HG02763 (cell line): ENCODE measurements around the gene C5AR2.
"Not testable (repeated sequence)": the region's sequence is repeated elsewhere in the genome, so short reads cannot be mapped to it uniquely, and the experiment has no call there.

Experiments
- ATAC-seq: cut with Tn5 transposase; IDR thresholded peaks from one replicate; pipeline ENCODE4 v1.9.1; 2021; ENCODE audit warnings: mild to moderate bottlenecking, moderate library complexity; ENCODE audit not compliant: unreplicated experiment

C5AR2 gene

GRCh38 chr19:47358936-47359335 is 27.0 kb downstream of the C5AR2 start:
- ATAC-seq = no peak

GRCh38 chr19:47362321-47362720 is 30.3 kb downstream of the C5AR2 start:
- ATAC-seq = no peak

GRCh38 chr19:47363758-47364531 is 32.0 kb downstream of the C5AR2 start:
- no peak for ATAC-seq

GRCh38 chr19:47365455-47365854 is 33.5 kb downstream of the C5AR2 start:
- not testable (repeated sequence) for ATAC-seq

- ATAC-seq = no peak
These were observed 38.2 kb downstream of the C5AR2 start for GRCh38 chr19:47370045-47370611.

GRCh38 chr19:47371261-47371660 is 39.3 kb downstream of the C5AR2 start:
- ATAC-seq = no peak

- ATAC-seq = no peak
These were observed 40.6 kb downstream of the C5AR2 start for GRCh38 chr19:47372603-47373002.

GRCh38 chr19:47373246-47374240 is 41.6 kb downstream of the C5AR2 start:
- ATAC-seq = no peak

GRCh38 chr19:47374876-47375693 is 43.1 kb downstream of the C5AR2 start:
- no peak for ATAC-seq

GRCh38 chr19:47375694-47376588 is 44.0 kb downstream of the C5AR2 start:
- no peak for ATAC-seq

GRCh38 chr19:47376589-47377144 is 44.7 kb downstream of the C5AR2 start:
- no peak for ATAC-seq

GRCh38 chr19:47377208-47377701 is 45.3 kb downstream of the C5AR2 start:
- no peak for ATAC-seq

GRCh38 chr19:47377801-47378200 is 45.8 kb downstream of the C5AR2 start:
- ATAC-seq = no peak

- no peak for ATAC-seq
These were observed 46.3 kb downstream of the C5AR2 start for GRCh38 chr19:47378246-47378645.

- no peak for ATAC-seq
These were observed 47.5 kb downstream of the C5AR2 start for GRCh38 chr19:47379381-47379938.

GRCh38 chr19:47380559-47380958 is 48.6 kb downstream of the C5AR2 start:
- no peak for ATAC-seq

GRCh38 chr19:47381121-47381520 is 49.1 kb downstream of the C5AR2 start:
- no peak for ATAC-seq

GRCh38 chr19:47381653-47382279 is 49.8 kb downstream of the C5AR2 start:
- no peak for ATAC-seq
